ENCODE results near the gene SLC49A3.
A peak's percentile ranks its signal among the peaks of the same experiment; 100 is the strongest.
"Not testable (repeated sequence)": the region's sequence is repeated elsewhere in the genome, so short reads cannot be mapped to it uniquely, and the experiment has no call there.

The SLC49A3 gene

DNA sequence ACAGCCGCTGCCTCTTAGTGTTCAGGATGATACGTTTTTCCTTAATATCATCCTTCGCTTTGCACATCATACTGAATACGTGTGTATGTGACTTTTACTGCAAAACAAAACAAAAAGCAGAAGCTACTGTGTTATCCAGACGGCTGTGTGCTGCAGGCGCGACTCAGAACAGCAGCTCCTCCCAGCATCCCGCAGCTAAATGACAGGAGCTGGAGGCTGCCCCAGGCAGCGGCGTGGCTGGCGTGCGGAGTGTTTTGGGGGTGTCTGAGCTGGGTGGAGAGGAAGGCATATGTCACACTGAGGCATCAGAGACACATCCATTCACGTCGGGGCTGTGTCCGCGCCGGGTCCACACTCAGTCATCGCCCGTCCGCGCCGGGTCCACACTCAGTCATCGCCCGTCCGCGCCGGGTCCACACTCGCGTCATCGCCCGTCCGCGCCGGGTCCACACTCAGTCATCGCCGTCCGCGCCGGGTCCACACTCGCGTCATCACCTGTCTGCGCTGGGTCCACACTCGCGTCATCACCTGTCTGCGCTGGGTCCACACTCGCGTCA lies 33.3 kb upstream of the SLC49A3 start:
- DNase-seq (ENCODE audit: low read depth in 2 of 2), result no peak

DNA sequence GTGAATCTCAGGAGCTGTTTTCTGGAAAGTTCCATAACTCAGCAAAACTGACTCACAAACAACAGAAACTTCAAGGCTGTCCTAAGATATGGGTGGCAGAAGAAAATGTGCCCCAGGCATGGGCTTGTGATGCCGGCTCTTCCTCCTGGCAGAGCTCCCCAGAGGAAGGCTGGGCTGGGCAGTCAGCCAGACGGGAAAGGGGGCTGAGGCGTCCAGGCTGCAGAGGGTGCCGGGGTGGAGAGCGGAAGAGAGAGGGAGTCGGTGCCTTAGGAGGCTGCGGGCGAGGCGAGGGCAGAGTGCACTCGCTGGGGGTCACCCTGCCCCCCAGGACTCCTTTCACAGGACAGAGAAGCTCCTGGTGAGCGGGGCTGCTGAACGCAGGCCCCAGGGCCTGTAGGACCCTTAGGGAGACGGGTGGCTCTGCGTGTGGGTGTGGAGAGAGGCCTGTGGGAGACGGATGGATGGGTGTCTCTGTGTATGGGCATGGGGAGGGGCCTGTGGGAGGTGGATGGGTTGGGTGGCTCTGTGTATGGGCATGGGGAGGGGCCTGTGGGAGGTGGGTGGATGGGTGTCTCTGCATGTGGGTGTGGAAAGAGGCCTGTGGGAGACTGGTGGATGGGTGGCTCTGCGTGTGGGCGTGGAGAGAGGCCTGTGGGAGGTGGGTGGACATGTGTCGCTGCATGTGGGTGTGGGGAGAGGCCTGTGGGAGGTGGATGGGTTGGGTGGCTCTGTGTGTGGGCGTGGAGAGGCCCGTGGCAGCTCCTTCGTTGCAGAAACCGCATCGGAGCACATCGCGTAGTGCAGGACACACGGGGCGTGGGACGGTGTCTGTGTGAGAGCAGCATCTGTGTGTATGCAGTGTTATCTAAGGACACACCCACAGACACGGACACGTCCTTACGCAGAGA lies 32.6 kb upstream of the SLC49A3 start:
- no peak for DNase-seq (ENCODE audit: low read depth in 2 of 2)

DNA sequence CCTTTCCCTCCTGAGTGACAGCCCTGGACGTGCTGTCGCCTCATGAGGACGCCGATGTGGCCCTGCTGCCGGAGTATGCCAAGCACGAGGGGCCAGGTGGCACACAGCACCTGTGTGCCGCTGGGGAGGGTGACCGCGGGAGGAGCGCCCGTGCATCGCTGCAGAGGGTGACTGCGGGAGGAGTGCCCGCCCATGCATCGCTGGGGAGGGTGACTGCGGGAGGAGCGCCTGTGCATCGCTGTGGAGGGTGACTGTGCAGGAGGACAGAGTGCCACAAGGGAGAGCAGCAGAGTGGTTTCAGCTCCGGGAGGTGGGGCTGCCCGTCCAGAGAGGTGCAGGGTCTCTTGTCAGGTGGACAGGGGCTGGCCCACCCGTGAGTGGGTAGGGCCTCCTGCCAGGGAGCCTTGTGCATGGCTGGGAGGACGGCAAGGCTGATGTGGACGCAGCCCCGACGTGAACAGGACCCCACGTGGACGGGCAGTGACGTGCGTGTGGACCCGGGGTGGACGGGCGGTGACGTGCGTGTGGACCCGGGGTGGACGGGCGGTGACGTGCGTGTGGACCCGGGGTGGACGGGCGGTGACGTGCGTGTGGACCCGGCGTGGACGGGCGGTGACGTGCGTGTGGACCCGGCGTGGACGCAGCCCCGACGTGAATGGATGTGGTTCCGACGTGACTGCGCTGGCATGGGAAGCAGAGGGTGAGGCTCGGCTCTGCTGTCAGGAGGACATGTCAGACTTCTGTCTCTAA lies 31.3 kb upstream of the SLC49A3 start:
- DNase-seq (ENCODE audit: low read depth in 2 of 2), result no peak

DNA sequence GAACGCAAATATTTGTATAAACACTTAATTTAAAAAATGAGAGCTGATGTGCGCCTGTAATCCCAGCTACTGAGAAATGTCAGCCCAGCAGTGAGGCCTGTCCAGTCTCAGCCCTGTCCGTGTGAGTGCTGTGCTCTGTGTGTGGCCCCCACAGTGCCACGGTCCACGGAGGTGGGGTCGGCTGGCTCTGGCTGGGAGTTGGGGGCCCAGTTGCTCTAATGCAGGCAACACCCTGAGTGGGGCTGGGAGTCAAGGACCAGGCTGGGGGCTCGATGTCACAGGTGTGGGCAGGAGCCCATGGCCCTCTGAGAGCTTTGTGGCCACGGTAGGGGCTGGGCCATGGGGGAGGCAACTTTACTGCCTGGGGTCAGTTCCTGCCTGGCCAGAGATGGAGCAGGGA lies 29.5 kb upstream of the SLC49A3 start:
- DNase-seq (ENCODE audit: low read depth in 2 of 2), result no peak

DNA sequence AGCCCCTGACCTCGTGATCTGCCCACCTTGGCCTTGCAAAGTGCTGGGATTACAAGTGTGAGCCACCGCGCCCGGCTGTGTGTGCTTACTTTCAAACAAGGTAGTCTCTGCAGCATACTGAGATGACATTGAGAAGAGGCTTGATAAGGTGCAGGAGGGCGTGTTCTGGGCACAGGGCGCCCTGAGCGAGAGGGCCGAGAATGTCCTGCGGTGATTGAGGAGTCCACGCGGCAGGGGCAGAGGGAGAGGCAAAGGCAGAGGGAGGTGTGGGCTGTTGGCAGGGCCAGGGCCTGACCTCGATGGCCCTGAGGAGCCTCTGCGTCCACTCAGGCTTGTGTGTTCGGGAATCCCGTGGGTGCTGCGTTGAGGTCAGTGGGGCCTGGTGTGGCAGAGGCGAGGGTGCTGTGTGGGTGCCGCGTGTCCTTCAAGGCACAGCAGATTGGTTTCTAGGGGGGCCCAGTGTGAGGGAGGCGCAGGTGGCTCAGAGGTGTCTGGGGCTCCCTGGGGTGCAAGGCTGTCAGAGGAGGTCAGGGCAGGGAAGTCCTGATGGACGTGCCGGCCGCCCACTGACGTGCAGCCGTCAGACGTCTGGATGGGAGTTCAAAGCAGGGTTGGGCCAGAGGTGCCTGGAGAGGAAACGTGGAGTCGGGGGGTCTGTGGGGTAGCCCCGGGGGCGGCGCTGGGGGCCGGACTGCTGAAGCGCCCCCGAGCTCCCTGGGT lies 28.8 kb upstream of the SLC49A3 start:
- DNase-seq (ENCODE audit: low read depth in 2 of 2), result no peak

DNA sequence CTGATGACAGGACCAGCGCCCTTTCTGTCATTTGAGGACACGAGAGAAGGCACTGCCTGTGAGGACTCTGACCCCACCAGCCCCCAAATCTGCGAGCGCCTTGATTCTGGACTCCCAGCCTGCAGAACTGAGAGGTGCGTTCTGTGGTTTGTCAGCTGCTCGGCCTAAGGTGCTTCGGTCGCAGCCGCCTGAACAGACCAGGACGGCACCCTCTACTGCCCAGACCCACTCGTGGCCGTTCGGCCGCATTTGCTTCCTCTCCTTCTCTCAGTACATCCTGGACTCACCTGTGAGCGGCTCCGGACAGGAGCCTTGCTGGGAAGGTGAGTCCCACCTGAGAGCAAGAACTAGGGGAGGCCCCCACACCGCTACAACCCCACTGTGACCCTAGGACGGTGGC lies 25.1 kb upstream of the SLC49A3 start:
- no peak for DNase-seq (ENCODE audit: low read depth in 2 of 2)

DNA sequence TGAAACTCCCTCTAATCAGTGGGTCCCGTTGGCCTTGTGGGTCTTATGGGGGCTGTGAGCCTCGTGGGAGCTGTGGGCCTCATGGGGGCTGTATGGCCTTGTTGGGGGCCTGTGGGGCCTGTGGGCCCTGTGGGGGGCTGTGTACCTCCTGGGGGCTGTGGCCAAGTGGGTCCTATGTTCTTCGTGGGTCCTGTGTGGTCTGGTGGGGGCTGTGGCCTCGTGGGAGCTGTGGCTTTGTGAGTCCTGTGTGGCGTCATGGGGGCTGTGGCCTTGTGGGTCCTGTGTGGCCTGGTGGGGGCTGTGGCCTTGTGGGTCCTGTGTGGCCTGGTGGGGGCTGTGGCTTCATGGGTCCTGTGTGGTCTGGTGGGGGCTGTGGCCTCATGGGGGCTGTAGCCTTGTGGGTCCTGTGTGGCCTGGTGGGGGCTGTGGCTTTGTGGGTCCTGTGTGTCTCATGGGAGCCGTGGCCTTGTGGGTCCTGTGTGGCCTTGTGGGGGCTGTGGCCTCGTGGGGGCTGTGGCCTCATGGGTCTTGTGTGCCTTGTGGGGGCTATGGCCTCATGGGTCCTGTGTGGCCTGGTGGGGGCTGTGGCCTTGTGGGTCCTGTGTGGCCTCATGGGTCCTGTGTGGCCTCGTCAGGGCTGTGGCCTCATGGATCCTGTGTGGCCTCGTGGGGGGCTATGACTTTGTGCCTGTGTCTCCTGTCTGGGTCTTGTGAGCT lies 24.1 kb upstream of the SLC49A3 start:
- DNase-seq (ENCODE audit: low read depth in 2 of 2), result no peak

DNA sequence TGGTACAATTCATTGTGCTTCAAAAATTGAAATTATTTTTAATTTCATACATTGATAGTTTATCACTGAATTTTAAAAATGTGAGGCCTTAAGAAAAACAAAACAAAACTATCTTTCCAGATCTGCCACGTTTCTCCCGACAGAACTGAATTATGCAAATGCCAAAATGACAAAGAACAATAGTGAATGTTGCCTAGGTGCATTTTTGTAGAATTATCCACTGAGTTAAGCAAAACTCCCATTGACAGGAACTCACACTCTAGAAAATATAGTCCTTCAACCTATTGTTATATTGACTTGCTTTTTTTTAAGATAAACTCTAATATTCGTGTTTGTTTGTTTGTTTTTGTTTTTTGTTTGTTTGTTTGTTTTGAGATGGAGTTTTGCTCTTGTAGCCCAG lies 23.1 kb upstream of the SLC49A3 start:
- DNase-seq (ENCODE audit: low read depth in 2 of 2), result no peak

DNA sequence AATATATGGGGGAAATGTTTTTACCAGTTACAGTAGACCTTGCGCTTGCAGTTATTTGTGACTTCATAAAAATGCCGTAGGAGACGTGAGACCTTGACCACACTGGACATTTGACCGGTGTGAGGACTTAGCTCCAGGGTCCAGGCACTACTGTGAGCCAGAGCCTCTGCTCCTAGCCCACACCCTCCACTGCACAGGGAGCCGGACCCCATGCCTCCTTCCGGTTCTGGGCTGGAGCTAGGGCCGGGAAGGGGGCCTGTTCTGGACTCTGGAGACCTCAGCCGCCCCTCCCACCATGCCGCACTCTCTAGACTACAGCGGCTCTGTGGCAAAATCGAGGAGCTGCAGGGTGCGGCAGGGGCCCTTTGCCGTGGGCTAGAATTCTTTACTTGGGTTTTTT lies 22.0 kb upstream of the SLC49A3 start:
- no peak for DNase-seq (ENCODE audit: low read depth in 2 of 2)

DNA sequence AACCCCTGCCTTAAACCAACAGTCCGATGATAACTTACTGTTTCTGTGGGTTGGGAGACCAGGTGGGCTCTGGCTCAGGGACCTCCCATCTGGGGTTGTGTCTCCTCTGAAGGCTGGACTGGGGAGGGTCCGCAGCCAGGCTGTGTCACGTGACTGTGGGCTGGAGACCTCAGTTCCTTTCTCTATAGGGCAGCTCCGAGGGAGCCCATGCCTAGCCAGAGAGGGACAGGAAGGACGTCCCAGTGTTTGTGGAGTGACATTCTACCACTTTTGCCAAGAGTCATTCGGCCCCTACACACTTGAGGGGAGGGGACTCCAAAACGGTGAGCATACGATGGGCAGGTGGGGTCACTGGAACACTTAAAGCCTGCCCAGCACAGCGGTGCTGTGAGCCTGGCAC lies 21.2 kb upstream of the SLC49A3 start:
- DNase-seq (ENCODE audit: low read depth in 2 of 2), result no peak

DNA sequence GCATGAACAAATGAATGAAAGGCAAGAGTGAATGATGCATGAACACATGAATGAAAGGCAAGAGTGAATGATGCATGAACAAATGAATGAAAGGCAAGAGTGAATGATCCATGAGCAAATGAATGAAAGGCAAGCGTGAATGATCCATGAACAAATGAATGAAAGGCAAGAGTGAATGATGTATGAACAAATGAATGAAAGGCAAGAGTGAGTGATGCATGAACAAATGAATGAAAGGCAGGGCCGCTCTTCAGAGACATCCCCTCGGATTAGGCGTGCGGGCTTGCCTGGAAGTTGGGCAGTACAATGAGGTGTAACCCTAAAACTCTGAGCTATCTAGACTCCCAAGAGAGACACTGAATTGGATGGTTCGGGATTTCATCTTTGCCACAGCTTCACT lies 20.4 kb upstream of the SLC49A3 start:
- DNase-seq (ENCODE audit: low read depth in 2 of 2), result no peak

DNA sequence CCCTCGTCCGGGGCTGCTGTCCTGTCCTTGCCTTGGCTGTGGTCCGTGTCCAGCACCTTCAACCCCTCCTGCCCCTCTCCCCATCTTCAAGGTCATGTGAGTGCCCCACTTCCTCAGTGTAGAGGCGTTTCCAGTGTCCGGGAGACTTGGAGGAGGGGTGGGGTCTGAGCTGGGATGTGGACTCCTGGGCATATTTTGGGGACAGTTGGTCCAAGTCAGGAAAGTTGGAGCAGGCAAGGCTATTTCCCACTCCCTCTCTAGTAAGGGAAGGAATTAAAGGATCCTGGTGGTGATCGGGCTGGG lies 19.6 kb upstream of the SLC49A3 start:
- DNase-seq (ENCODE audit: low read depth in 2 of 2), result no peak

DNA sequence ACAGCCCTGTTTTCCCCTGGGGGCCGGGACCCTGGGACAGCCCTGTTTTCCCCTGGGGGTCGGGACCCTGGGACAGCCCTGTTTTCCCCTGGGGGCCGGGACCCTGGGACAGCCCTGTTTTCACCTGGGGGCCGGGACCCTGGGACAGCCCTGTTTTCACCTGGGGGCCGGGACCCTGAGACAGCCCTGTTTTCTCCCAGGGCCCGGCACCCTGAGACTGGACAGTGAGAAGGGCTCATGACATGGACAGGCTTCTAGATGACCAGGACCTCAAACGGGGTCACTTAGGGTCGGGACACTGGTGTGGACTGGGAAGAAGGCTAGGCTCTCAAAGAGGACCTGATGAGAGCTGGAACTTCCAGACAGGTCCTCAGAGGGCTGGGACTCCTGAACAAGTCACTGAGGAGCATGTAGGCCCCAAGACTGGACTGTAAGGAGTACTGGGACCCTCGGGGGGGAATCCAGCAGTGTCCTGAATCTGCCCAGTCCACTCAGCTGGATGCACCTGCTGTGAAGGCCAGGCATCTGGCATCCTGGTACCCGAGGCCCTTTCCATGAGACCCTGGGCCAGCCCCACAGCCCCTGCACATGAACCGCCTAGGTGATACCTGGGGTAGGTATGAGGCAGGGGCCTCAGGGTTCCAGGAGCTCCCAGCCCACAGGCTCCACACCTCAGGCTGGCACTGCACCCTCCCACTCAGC lies 19.1 kb upstream of the SLC49A3 start:
- no peak for DNase-seq (ENCODE audit: low read depth in 2 of 2)

DNA sequence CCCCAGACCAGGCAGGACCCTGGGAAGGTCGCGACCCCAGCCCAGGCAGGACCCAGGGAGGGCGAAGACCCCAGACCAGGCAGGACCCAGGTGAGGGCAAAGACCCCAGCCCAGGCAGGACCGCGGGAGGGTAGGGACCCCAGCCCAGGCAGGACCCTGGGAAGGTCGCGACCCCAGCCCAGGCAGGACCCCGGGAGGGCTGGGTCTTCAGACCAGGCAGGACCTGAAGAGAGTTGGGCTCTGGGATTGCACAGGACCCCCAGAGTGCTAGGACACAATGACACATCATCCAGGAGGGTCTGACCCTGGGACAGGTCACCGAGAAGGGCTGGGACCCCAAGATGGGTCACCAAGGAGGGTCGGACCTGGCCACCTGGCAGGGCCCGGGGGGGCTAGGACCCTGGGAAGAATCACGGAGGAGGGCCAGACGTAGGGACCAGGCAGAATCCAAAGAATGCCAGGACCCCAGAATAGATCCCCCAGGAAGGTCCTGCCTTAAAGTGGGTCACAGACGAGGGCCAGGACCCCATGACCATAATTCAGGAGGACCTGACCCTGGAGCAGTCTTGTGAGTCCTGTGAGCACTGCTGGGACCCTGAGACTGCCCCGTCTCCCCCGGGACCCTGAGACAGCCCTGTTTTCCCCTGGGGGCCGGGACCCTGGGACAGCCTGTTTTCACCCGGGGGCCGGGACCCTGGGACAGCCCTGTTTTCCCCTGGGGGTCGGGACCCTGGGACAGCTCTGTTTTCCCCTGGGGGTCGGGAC lies 18.1 kb upstream of the SLC49A3 start:
- DNase-seq (ENCODE audit: low read depth in 2 of 2), result no peak

DNA sequence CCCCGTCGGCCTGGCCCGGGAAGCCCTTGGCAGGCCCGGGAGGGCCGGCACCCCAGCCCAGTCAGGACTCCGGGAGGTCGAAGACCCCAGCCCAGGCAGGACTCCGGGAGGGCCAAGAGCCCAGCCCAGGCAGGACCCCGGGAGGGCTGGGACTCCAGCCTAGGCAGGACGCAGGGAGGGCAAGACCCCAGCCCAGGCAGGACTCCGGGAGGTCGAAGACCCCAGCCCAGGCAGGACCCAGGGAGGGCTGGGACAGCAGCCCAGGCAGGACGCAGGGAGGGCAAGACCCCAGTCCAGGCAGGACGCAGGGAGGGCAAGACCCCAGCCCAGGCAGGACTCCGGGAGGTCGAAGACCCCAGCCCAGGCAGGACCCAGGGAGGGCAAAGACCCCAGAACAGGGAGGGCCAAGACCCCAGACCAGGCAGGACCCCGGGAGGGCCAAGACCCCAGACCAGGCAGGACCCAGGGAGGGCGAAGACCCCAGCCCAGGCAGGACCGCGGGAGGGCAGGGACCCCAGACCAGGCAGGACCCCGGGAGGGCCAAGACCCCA lies 17.2 kb upstream of the SLC49A3 start:
- DNase-seq (ENCODE audit: low read depth in 2 of 2), result not testable (repeated sequence)

DNA sequence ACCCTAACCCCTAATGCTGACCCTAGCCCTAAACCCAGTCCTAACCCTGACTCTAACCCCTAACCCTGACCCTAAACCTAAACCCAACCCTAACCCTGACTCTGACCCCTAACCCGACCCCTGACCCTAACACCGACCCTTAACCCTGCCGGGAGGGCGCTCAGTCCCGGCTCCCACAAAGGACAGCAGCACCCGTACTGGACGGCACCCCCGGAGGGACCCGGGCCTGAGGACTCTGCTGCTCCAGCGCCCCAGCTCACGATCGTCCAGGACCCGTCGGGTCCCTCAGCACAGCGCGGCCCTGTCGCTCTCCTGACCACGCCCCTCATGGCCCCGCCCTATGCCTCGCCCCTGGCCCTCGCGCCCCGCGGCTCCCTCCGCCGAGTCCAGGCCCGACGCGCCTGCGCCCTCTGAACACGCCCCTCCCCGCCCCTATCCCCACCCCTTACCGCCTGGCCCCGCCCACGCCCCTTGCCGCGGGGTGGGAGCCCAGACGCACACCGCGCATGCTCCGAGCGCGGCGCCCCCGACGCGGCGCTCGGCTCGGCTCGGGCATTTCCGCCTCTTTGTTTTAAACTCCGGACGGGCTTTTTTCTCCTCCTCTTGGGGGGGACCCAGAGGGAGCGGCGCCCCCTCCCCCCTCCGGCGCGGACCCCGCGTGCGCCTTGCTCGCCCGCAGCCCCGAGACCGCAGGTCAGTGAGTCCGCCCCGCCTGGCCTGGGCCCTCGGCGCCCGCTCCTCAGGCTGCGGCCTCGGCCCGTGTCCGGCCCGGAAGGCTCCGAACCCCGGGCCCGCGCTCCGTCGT lies 16.5 kb upstream of the SLC49A3 start, which contains the start of gene PCGF3:
Gene PCGF3 (plus strand): TSS at position 555 of the 805 bp plus-strand sequence. CDS start 27,849 bp downstream, outside the sequence.
- peak; percentile 97 to 98 for DNase-seq (ENCODE audit: low read depth in 2 of 2)

DNA sequence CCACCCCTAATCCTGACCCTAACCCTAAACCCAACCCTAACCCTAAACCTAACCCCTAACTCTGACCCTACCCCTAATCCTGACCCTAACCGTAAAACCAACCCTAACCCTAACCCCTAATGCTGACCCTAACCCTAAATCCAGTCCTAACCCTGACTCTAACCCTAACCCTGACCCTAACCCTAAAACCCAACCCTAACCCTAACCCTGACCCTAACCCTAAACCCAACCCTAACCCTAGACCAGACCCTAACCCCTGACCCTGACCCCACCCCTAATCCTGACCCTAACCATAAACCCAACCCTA lies 16.0 kb upstream of the SLC49A3 start:
- DNase-seq (ENCODE audit: low read depth in 2 of 2), result no peak

DNA sequence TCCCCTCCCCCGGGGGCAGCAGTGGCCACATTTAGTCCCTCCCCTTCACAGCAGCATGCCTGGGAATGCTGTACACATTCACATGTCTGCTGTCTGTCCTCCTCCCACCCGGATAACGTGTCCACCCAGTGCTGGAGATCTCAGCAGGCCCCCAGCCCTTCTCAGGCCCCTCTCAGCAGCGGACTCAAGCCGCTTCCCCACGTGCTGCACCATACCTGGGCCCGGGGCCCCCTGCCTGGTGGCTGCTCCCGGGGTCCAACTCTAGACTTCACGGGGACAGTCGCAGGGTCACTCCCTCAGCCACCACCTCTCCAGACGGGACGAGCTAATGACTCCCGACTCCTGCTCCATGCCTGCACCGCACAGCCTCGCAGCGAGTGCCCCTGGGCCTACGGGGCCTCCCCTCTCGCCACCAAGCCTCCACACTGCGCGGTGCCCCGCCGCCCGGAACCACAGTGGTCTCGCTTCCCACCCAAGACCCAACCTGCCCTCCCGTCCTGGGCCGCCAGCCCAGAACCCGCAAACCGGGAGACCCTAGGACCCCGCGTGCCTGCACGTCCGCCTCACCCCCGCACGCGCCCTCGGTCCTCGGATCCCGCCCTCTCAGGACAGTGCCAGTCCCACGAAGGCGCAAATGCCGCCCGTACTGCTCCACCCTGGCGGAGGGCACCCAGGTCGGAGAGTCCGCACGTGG lies 15.4 kb upstream of the SLC49A3 start:
- no peak for DNase-seq (ENCODE audit: low read depth in 2 of 2)

Data from stimulated activated CD4-positive, alpha-beta T cell treated with anti-CD3 and anti-CD28 coated beads, Interleukin-15, amount 100 ng/mL, for 48 hours (primary cell).